Loucy (cell line): ENCODE results near the gene CCL18.

Experiments
- H2AFZ ChIP-seq: fragments of 200-600 bp; sonication (generic); 2 replicates; pipeline ENCODE4 v1.6.0; 2016; ENCODE audit warnings: antibody characterized with exemption, mild to moderate bottlenecking, low read length, moderate library complexity
- H3F3A ChIP-seq: fragments of 200-600 bp; 2 replicates; pipeline ENCODE4 v1.6.0; 2016; ENCODE audit warnings: antibody characterized with exemption, low read depth, mild to moderate bottlenecking
- H3K27me3 ChIP-seq: fragments of 200-600 bp; sonication (generic); 2 replicates; pipeline ENCODE4 v1.6.1; 2014; ENCODE audit warnings: low read length, mild to moderate bottlenecking; ENCODE audit not compliant: insufficient read depth, poor library complexity, severe bottlenecking
- H3K36me3 ChIP-seq: fragments of 200-600 bp; sonication (generic); 2 replicates; pipeline ENCODE4 v1.6.1; 2016; ENCODE audit warnings: low read length; ENCODE audit not compliant: insufficient read depth
- H3K4me1 ChIP-seq: fragments of 200-600 bp; sonication (generic); 2 replicates; pipeline ENCODE4 v1.5.1; 2014; ENCODE audit warnings: low read length, mild to moderate bottlenecking; ENCODE audit not compliant: insufficient read depth, poor library complexity, severe bottlenecking
- H3K4me2 ChIP-seq: fragments of 200-600 bp; sonication (generic); 2 replicates; pipeline ENCODE4 v1.6.0; 2014; ENCODE audit warnings: antibody characterized with exemption, low read length, low read depth, mild to moderate bottlenecking; ENCODE audit not compliant: poor library complexity, severe bottlenecking
- H3K4me3 ChIP-seq: fragments of 200-600 bp; sonication (generic); 2 replicates; pipeline ENCODE4 v1.5.1; 2014; ENCODE audit warnings: low read length, mild to moderate bottlenecking, mixed read lengths; ENCODE audit not compliant: poor library complexity, severe bottlenecking
- H3K79me2 ChIP-seq: fragments of 200-600 bp; sonication (generic); 2 replicates; pipeline ENCODE4 v1.6.1; 2014; ENCODE audit warnings: low read length; ENCODE audit not compliant: insufficient read depth
- H3K9ac ChIP-seq: fragments of 200-600 bp; sonication (generic); 2 replicates; pipeline ENCODE4 v1.6.0; 2014; ENCODE audit warnings: mild to moderate bottlenecking, low read depth, low read length, moderate library complexity; ENCODE audit not compliant: poor library complexity, severe bottlenecking
- H3K9me2 ChIP-seq: fragments of 200-600 bp; sonication (generic); replicated peaks from 2 replicates; pipeline ENCODE4 v1.6.1; 2016; ENCODE audit warnings: low read depth, low read length, mixed read lengths
- H3K9me3 ChIP-seq: fragments of 200-600 bp; sonication (generic); 2 replicates; pipeline ENCODE4 v1.6.1; 2014; ENCODE audit warnings: mild to moderate bottlenecking, antibody characterized with exemption, low read length, low read depth; ENCODE audit not compliant: insufficient read depth
- H4K20me1 ChIP-seq: fragments of 200-600 bp; sonication (generic); 2 replicates; pipeline ENCODE4 v1.6.0; 2014; ENCODE audit warnings: antibody characterized with exemption, low read length, mild to moderate bottlenecking; ENCODE audit not compliant: insufficient read depth, poor library complexity, severe bottlenecking
- EZH2phosphoT487 ChIP-seq: fragments of 200-600 bp; IDR thresholded peaks from 2 replicates; pipeline ENCODE4 v1.6.1; 2018; ENCODE audit warnings: antibody characterized with exemption, mild to moderate bottlenecking, moderate library complexity, borderline replicate concordance
- TF ChIP-seq, protein P1 (sequence below): fragments of 200-600 bp; sonication (generic); conservative IDR thresholded peaks from 2 replicates; pipeline ENCODE4 v1.5.1; 2014; ENCODE audit warnings: mild to moderate bottlenecking, antibody characterized with exemption, low read length

CCL18 gene

GRCh38 chr17:36036235-36036634 lies 27.8 kb upstream of the CCL18 start:
- no peaks in the 10 kb centered on the region for H3K4me1 ChIP-seq
- H3K79me2 ChIP-seq: no peaks in the 10 kb centered on the region
- H3K9ac ChIP-seq: no peak overlapping the region
- no peaks in the 10 kb centered on the region for H3K27me3 ChIP-seq
- H3K36me3 ChIP-seq: no peaks in the 10 kb centered on the region
- TF ChIP-seq EZH2phosphoT487: no peak
- H3K4me2 ChIP-seq: no peak overlapping the region
- H3F3A ChIP-seq: no peaks in the 10 kb centered on the region
- no peaks in the 10 kb centered on the region for H3K9me3 ChIP-seq
- H3K4me3 ChIP-seq: no peak overlapping the region
- no peaks in the 10 kb centered on the region for H4K20me1 ChIP-seq
- H3K9me2 ChIP-seq: no peaks in the 10 kb centered on the region
- H2AFZ ChIP-seq: no peak overlapping the region

- Histone ChIP-seq H3K9me2 (no peaks in the 10 kb centered on the region), H3K9ac (no peak overlapping the region), H3K36me3 (no peaks in the 10 kb centered on the region)
Observed at GRCh38 chr17:36048066-36048465, 16.0 kb upstream of the CCL18 start.

DNA sequence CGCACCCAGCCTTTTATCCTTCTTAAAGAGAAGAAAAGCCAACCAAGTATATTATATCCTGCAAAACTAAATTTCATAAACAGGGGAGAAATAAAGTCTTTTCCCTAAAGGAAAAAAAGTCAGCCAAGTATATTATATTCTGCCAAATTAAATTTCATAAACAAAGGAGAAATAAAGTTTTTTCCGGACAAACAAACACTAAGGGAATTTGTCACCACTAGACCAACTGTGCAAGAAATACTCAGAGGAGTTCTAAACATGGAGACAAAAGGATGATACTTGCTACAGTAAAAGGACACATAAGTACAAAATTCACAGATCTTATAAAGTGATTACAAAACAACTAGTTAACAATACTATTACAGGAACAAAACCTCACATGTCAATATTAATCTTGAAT lies 14.4 kb upstream of the CCL18 start:
- Histone ChIP-seq H3K36me3 (no peaks in the 10 kb centered on the region), H3K4me3 (no peak overlapping the region), H2AFZ (no peak overlapping the region), H3K9me2 (no peaks in the 10 kb centered on the region), H3K4me1 (no peaks in the 10 kb centered on the region), H3K9me3 (peaks cover 6% of the 10 kb centered on the region; the same call in 1 of the 2 replicates), H3K27me3 (peaks cover 11% of the 10 kb centered on the region), H3F3A (no peaks in the 10 kb centered on the region), H3K79me2 (no peaks in the 10 kb centered on the region), H3K9ac (no peak overlapping the region), H3K4me2 (no peak overlapping the region), H4K20me1 (no peaks in the 10 kb centered on the region)
- TF ChIP-seq, protein P1, sequence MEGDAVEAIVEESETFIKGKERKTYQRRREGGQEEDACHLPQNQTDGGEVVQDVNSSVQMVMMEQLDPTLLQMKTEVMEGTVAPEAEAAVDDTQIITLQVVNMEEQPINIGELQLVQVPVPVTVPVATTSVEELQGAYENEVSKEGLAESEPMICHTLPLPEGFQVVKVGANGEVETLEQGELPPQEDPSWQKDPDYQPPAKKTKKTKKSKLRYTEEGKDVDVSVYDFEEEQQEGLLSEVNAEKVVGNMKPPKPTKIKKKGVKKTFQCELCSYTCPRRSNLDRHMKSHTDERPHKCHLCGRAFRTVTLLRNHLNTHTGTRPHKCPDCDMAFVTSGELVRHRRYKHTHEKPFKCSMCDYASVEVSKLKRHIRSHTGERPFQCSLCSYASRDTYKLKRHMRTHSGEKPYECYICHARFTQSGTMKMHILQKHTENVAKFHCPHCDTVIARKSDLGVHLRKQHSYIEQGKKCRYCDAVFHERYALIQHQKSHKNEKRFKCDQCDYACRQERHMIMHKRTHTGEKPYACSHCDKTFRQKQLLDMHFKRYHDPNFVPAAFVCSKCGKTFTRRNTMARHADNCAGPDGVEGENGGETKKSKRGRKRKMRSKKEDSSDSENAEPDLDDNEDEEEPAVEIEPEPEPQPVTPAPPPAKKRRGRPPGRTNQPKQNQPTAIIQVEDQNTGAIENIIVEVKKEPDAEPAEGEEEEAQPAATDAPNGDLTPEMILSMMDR: no peak
- no peak for TF ChIP-seq EZH2phosphoT487

More at GRCh38 chr17:36048066-36048465, 16.0 kb upstream of the CCL18 start:
- Histone ChIP-seq H3K4me1 (no peaks in the 10 kb centered on the region), H3K79me2 (no peaks in the 10 kb centered on the region), H4K20me1 (no peaks in the 10 kb centered on the region), H3K4me3 (no peak overlapping the region), H3K27me3 (peaks cover 11% of the 10 kb centered on the region), H3F3A (no peaks in the 10 kb centered on the region), H3K9me3 (peaks cover 6% of the 10 kb centered on the region; the same call in 1 of the 2 replicates), H2AFZ (no peak overlapping the region), H3K4me2 (no peak overlapping the region)
- TF ChIP-seq EZH2phosphoT487: no peak
- TF ChIP-seq, protein P1: no peak

- H4K20me1 ChIP-seq: no peaks in the 10 kb centered on the region
- H3K4me1 ChIP-seq: no peaks in the 10 kb centered on the region
- no peaks in the 10 kb centered on the region for H3K27me3 ChIP-seq
- no peaks in the 10 kb centered on the region for H3K79me2 ChIP-seq
- H3K4me3 ChIP-seq: no peak overlapping the region
- no peak overlapping the region for H3K9ac ChIP-seq
- TF ChIP-seq EZH2phosphoT487: no peak
- TF ChIP-seq, protein P1: no peak
- no peaks in the 10 kb centered on the region for H3K36me3 ChIP-seq
- H3K4me2 ChIP-seq: no peak overlapping the region
- 0 out of 2 replicates have a peak, but pooled peaks cover 3% of the 10 kb centered on the region for H3K9me3 ChIP-seq
- H3F3A ChIP-seq: no peaks in the 10 kb centered on the region
- H2AFZ ChIP-seq: no peak overlapping the region
- no peaks in the 10 kb centered on the region for H3K9me2 ChIP-seq
Observed at GRCh38 chr17:36055171-36055570, 8.9 kb upstream of the CCL18 start.
